SK-N-SH (cell line): ENCODE data around the gene BEND3.

Experiments used
- CTCF ChIP-seq: fragments of 200-600 bp; sonication (generic); IDR thresholded peaks from 2 replicates; pipeline ENCODE4 v1.6.1; 2017; ENCODE audit warnings: antibody characterized with exemption, mild to moderate bottlenecking, moderate library complexity
- EP300 ChIP-seq, 2 experiments: IDR thresholded peaks; 2 replicates each; pipeline versions ENCODE4 v1.4.0 to v1.6.1; 2012; ENCODE audit warnings: borderline replicate concordance in 1 of 2, low read depth in 1 of 2, low read length in 1 of 2
- JUND ChIP-seq: IDR thresholded peaks from 2 replicates; pipeline ENCODE4 v1.4.0; 2012
- MEF2A ChIP-seq: IDR thresholded peaks from 2 replicates; pipeline ENCODE4 v1.4.0; 2012; ENCODE audit warnings: low read depth, borderline replicate concordance
- MXI1 ChIP-seq: IDR thresholded peaks from 2 replicates; pipeline ENCODE4 v1.6.1; 2012; ENCODE audit warnings: mild to moderate bottlenecking, low read depth, low read length, improper control_type of control experiment
- PBX3 ChIP-seq: IDR thresholded peaks from 2 replicates; pipeline ENCODE4; 2012
- POLR2AphosphoS5 ChIP-seq: IDR thresholded peaks from 2 replicates; pipeline ENCODE4 v1.6.1; 2012; ENCODE audit warnings: low read depth, low read length
- RAD21 ChIP-seq: IDR thresholded peaks from 2 replicates; pipeline ENCODE4 v1.6.1; 2012; ENCODE audit warnings: mild to moderate bottlenecking, low read length
- RXRA ChIP-seq: IDR thresholded peaks from 2 replicates; pipeline ENCODE4 v1.4.0; 2012; ENCODE audit warnings: low read depth, mild to moderate bottlenecking, borderline replicate concordance
- SIN3A ChIP-seq: IDR thresholded peaks from 2 replicates; pipeline ENCODE4 v1.6.1; 2012; ENCODE audit warnings: low read depth, mild to moderate bottlenecking, low read length, moderate library complexity, borderline replicate concordance
- TCF12 ChIP-seq: IDR thresholded peaks from 2 replicates; pipeline ENCODE4 v1.4.0; 2012
- USF2 ChIP-seq: fragments of 150-350 bp; IDR thresholded peaks from 2 replicates; pipeline ENCODE4 v1.6.1; 2017; ENCODE audit warnings: antibody characterized with exemption, low read length, low read depth, borderline replicate concordance
- ZBTB33 ChIP-seq: IDR thresholded peaks from 2 replicates; pipeline ENCODE4 v1.4.0; 2012; ENCODE audit warnings: low read depth, borderline replicate concordance

GRCh38 chr6:107056796-107057195 lies 58.5 kb downstream of the BEND3 start:
- TF ChIP-seq RAD21 (no peak), CTCF (no peak), USF2 (no peak), PBX3 (no peak), POLR2AphosphoS5 (no peak), TCF12 (no peak), RXRA (no peak), MXI1 (no peak), SIN3A (no peak), EP300 (IDR thresholded peaks at IDR 0.05; ENCODE audit: borderline replicate concordance in 1 of 2, low read depth in 1 of 2, low read length in 1 of 2) (no peak), ZBTB33 (no peak), JUND (no peak), MEF2A (no peak)
